GM06990 (cell line): ENCODE results near the gene USP22.

Experiments used
- DNase-seq: peaks from one replicate; pipeline ENCODE4 v3.0.0-alpha.2; 2011; ENCODE audit not compliant: insufficient read length; ENCODE audit errors: extremely low read depth
- H3K27me3 ChIP-seq: replicated peaks from 2 replicates; pipeline ENCODE4 v1.6.0; 2011; ENCODE audit warnings: low read length; ENCODE audit not compliant: control insufficient read depth, insufficient read depth
- H3K36me3 ChIP-seq: 2 replicates; pipeline ENCODE4 v1.5.1; 2011; ENCODE audit warnings: low read length; ENCODE audit not compliant: control insufficient read depth, insufficient read depth
- H3K4me3 ChIP-seq: replicated peaks from 2 replicates; pipeline ENCODE4 v1.5.1; 2011; ENCODE audit warnings: low read depth, mild to moderate bottlenecking, control low read depth, low read length
- TF ChIP-seq, protein P1 (sequence below): IDR thresholded peaks from 2 replicates; pipeline ENCODE4 v1.5.1; 2011; ENCODE audit warnings: low read length, control low read depth, mild to moderate bottlenecking, inconsistent platforms; ENCODE audit not compliant: insufficient read depth, poor library complexity, severe bottlenecking

USP22 gene

DNA sequence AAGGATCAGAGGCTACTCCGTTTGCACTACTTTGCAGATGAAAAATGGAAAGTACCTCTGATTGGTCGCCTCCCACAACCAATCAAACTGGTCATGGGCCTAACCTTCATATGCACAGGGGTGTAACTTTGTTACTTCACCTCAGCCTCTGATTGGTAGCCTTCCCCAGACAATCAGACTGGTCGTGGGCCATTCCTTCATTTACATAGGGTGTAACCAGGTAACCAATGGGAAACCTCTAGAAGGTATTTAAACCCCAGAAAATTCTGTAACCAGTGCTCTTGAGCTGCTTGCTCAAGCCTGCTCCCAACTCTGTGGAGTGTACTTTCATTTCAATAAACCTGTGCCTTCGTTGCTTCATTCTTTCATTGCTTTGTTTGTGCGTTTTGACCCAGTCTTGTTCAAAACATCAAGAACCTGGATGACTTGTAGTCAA is 39.2 kb upstream of the USP22 start:
- TF ChIP-seq, protein P1, sequence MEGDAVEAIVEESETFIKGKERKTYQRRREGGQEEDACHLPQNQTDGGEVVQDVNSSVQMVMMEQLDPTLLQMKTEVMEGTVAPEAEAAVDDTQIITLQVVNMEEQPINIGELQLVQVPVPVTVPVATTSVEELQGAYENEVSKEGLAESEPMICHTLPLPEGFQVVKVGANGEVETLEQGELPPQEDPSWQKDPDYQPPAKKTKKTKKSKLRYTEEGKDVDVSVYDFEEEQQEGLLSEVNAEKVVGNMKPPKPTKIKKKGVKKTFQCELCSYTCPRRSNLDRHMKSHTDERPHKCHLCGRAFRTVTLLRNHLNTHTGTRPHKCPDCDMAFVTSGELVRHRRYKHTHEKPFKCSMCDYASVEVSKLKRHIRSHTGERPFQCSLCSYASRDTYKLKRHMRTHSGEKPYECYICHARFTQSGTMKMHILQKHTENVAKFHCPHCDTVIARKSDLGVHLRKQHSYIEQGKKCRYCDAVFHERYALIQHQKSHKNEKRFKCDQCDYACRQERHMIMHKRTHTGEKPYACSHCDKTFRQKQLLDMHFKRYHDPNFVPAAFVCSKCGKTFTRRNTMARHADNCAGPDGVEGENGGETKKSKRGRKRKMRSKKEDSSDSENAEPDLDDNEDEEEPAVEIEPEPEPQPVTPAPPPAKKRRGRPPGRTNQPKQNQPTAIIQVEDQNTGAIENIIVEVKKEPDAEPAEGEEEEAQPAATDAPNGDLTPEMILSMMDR: no peak
- DNase-seq: no peak
- H3K4me3 ChIP-seq: no peak overlapping the region

DNA sequence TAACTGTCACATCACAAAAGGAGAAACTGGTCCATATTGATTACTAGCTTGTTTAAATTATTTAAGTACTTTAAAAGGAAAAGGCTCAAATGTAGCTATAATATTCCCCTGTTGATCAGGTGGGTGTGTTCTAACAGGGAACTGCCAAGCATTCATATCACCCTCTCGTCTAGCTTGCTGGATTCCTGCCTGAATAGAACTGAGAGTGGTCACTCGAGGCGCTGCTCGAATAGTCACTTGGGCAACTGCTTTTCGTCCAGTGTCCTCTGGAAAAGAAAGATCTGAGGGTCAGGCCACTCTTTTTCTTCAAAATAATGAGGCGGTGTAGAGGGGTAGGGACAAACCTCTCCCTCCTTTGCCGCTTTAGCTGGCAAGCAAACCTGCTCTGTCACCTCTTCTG is 36.4 kb upstream of the USP22 start:
- Histone ChIP-seq H3K4me3 (no peak overlapping the region), H3K27me3 (no peaks in the 10 kb centered on the region; the same call in 1 of the 2 replicates), H3K36me3 (no peaks in the 10 kb centered on the region)
- TF ChIP-seq, protein P1: no peak
- no peak for DNase-seq

More for the DNA sequence above, 39.2 kb upstream of the USP22 start:
- Histone ChIP-seq H3K36me3 (no peaks in the 10 kb centered on the region), H3K27me3 (no peaks in the 10 kb centered on the region)

- TF ChIP-seq, protein P1: no peak
- Histone ChIP-seq H3K27me3 (no peaks in the 10 kb centered on the region; the same call in 1 of the 2 replicates), H3K36me3 (no peaks in the 10 kb centered on the region), H3K4me3 (no peak overlapping the region)
- DNase-seq: no peak
Observed at GRCh38 chr17:21078016-21078780, 35.4 kb upstream of the USP22 start.

GRCh38 chr17:21077281-21077680 is 34.5 kb upstream of the USP22 start:
- H3K36me3 ChIP-seq: no peaks in the 10 kb centered on the region
- no peak overlapping the region for H3K4me3 ChIP-seq
- no peaks in the 10 kb centered on the region; the same call in 1 of the 2 replicates for H3K27me3 ChIP-seq
- TF ChIP-seq, protein P1: no peak
- no peak for DNase-seq

GRCh38 chr17:21076242-21076641 is 33.4 kb upstream of the USP22 start:
- no peak for DNase-seq
- TF ChIP-seq, protein P1: no peak
- Histone ChIP-seq H3K4me3 (no peak overlapping the region), H3K36me3 (no peaks in the 10 kb centered on the region), H3K27me3 (no peaks in the 10 kb centered on the region; the same call in 1 of the 2 replicates)

DNA sequence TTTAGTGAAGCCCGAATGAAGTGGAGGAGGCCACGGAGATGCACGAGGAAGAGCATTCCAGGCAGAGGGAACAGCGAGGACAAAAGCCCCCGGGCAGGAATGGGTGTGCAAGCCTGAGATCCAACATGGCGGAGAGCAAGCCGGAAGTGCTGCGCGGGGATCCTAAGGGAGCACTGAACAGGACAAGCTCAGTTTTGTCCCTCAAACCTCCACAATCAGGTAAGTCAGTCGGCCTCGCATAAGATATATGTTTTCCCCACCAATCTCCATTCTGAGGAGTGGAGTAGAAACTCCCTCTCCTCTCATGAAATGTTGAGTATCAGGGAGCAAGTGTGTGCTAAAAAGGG is 32.9 kb upstream of the USP22 start:
- no peaks in the 10 kb centered on the region; the same call in 1 of the 2 replicates for H3K27me3 ChIP-seq
- no peak overlapping the region for H3K4me3 ChIP-seq
- no peaks in the 10 kb centered on the region for H3K36me3 ChIP-seq
- DNase-seq: no peak
- TF ChIP-seq, protein P1: no peak
